ENCODE measurements around the gene GGN.
"Not testable (repeated sequence)": the region's sequence is repeated elsewhere in the genome, so short reads cannot be mapped to it uniquely, and the experiment has no call there.

The GGN gene

GRCh38 chr19:38411041-38411712 lies 23.3 kb upstream of the GGN start:
- H3K9me3 ChIP-seq (ENCODE audit: control insufficient read depth, insufficient read depth, low read depth, low read length): no peaks in the 10 kb centered on the region
- no peak overlapping the region for H3K9ac ChIP-seq (ENCODE audit: low read length)
- H3K4me3 ChIP-seq (ENCODE audit: low read depth, low read length): no peak overlapping the region
- 0 out of 2 replicates have a peak, but pooled peaks cover 5% of the 10 kb centered on the region for H3K36me3 ChIP-seq (ENCODE audit: control insufficient read depth, insufficient read depth, low read length)
- H3K27ac ChIP-seq (ENCODE audit: low read depth, low read length): no peak overlapping the region
- H3K27me3 ChIP-seq (ENCODE audit: control insufficient read depth, insufficient read depth, low read length): no peaks in the 10 kb centered on the region
- H3K4me1 ChIP-seq (ENCODE audit: control insufficient read depth, insufficient read depth, low read length): no peaks in the 10 kb centered on the region

DNA sequence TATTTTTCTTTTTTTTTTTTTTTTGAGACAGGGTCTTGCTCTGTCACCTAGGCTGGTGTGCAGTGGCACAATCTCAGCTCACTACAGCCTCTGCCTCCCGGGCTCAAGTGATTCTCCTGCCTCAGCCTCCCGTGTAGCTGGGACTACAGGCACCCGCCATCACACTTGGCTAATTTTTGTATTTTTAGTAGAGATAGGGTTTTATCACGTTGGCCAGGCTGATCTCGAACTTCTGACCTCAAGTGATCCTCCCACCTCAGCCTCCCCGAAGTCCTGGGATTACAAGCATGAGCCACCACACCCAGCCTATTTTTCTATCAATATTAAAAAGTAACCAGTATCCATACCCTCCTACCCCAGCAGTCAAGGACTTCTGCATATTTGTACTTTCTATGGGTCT lies 22.6 kb upstream of the GGN start:
- not testable (repeated sequence) for H3K9ac ChIP-seq (ENCODE audit: low read length); H3K4me1 ChIP-seq (ENCODE audit: control insufficient read depth, insufficient read depth, low read length); H3K4me3 ChIP-seq (ENCODE audit: low read depth, low read length); H3K27me3 ChIP-seq (ENCODE audit: control insufficient read depth, insufficient read depth, low read length); H3K9me3 ChIP-seq (ENCODE audit: control insufficient read depth, insufficient read depth, low read depth, low read length); H3K27ac ChIP-seq (ENCODE audit: low read depth, low read length); H3K36me3 ChIP-seq (ENCODE audit: control insufficient read depth, insufficient read depth, low read length)

- Histone ChIP-seq H3K9me3 (ENCODE audit: control insufficient read depth, insufficient read depth, low read depth, low read length) (no peaks in the 10 kb centered on the region), H3K9ac (ENCODE audit: low read length) (no peak overlapping the region), H3K27ac (ENCODE audit: low read depth, low read length) (no peak overlapping the region), H3K36me3 (ENCODE audit: control insufficient read depth, insufficient read depth, low read length) (0 out of 2 replicates have a peak, but pooled peaks cover 7% of the 10 kb centered on the region), H3K4me1 (ENCODE audit: control insufficient read depth, insufficient read depth, low read length) (no peaks in the 10 kb centered on the region), H3K27me3 (ENCODE audit: control insufficient read depth, insufficient read depth, low read length) (no peaks in the 10 kb centered on the region), H3K4me3 (ENCODE audit: low read depth, low read length) (no peak overlapping the region)
These were observed 21.8 kb upstream of the GGN start for GRCh38 chr19:38409631-38410133.

- H3K27me3 ChIP-seq (ENCODE audit: control insufficient read depth, insufficient read depth, low read length): peaks cover 23% of the 10 kb centered on the region
- no peak overlapping the region for H3K9ac ChIP-seq (ENCODE audit: low read length)
- peaks cover 3% of the 10 kb centered on the region; the same call in 1 of the 2 replicates for H3K4me1 ChIP-seq (ENCODE audit: control insufficient read depth, insufficient read depth, low read length)
- 0 out of 2 replicates have a peak, but pooled peaks cover 7% of the 10 kb centered on the region for H3K36me3 ChIP-seq (ENCODE audit: control insufficient read depth, insufficient read depth, low read length)
- H3K4me3 ChIP-seq (ENCODE audit: low read depth, low read length): no peak overlapping the region
- H3K27ac ChIP-seq (ENCODE audit: low read depth, low read length): no peak overlapping the region
- no peaks in the 10 kb centered on the region for H3K9me3 ChIP-seq (ENCODE audit: control insufficient read depth, insufficient read depth, low read depth, low read length)
These were observed 17.4 kb upstream of the GGN start for GRCh38 chr19:38405276-38405675.

- Histone ChIP-seq H3K4me3 (ENCODE audit: low read depth, low read length) (no peak overlapping the region), H3K9ac (ENCODE audit: low read length) (no peak overlapping the region), H3K27me3 (ENCODE audit: control insufficient read depth, insufficient read depth, low read length) (peaks cover 26% of the 10 kb centered on the region), H3K4me1 (ENCODE audit: control insufficient read depth, insufficient read depth, low read length) (peaks cover 3% of the 10 kb centered on the region; the same call in 1 of the 2 replicates), H3K27ac (ENCODE audit: low read depth, low read length) (no peak overlapping the region), H3K9me3 (ENCODE audit: control insufficient read depth, insufficient read depth, low read depth, low read length) (no peaks in the 10 kb centered on the region), H3K36me3 (ENCODE audit: control insufficient read depth, insufficient read depth, low read length) (0 out of 2 replicates have a peak, but pooled peaks cover 7% of the 10 kb centered on the region)
These were observed 17.0 kb upstream of the GGN start for GRCh38 chr19:38404858-38405257.

DNA sequence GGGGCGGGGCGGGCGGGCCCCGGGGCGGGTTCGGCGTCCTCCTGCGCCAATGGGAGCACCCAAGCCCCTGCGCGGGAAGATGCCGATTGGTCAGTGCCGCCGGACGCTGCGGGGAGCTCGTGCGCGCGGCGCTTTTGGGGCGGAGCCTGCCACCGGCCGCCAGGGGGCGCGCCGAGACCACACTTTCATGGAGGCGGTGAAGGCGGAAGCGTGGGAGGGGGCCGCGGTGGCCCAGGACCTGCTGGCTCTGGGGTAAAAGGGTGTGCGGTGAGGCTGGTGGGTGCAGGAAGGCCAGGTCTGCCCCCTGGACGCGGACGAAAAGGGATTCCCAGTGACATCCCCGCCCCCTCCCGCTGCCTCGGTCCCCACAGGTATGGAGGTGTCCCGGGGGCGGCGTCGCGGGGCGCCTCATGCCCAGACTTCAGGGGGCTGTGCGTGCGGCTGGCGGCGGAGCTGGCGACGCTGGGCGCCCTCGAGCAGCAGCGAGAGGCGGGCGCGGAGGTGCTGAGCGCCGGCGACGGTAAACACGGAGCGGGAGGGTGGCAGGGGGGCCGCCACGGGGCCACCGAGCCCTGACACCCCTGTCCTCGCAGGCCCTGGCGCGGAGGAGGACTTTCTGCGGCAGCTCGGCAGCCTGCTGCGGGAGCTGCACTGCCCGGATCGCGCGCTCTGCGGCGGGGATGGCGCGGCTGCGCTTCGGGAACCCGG lies 15.3 kb upstream of the GGN start, which contains the start of gene FAM98C:
FAM98C (plus strand) TSS at position 127 of the 708 bp plus-strand sequence; CDS start at position 188, 61 bp downstream.
- peak within 1 kb of the TSS; percentile 93 for H3K4me3 ChIP-seq (ENCODE audit: low read depth, low read length)
- H3K27ac ChIP-seq (ENCODE audit: low read depth, low read length): no peak within 1 kb of the TSS; the same call in 1 of the 2 replicates
- peak within 1 kb of the TSS; percentile 60 for H3K9ac ChIP-seq (ENCODE audit: low read length)
- H3K9me3 ChIP-seq (ENCODE audit: control insufficient read depth, insufficient read depth, low read depth, low read length): no peaks in the 10 kb centered on the region
- 0 out of 2 replicates have a peak, but pooled peaks cover 7% of the 10 kb centered on the region for H3K36me3 ChIP-seq (ENCODE audit: control insufficient read depth, insufficient read depth, low read length)
- H3K4me1 ChIP-seq (ENCODE audit: control insufficient read depth, insufficient read depth, low read length): peaks cover 3% of the 10 kb centered on the region; the same call in 1 of the 2 replicates
- peaks cover 44% of the 10 kb centered on the region for H3K27me3 ChIP-seq (ENCODE audit: control insufficient read depth, insufficient read depth, low read length)

GRCh38 chr19:38402623-38402966 lies 14.8 kb upstream of the GGN start:
- no peaks in the 10 kb centered on the region for H3K9me3 ChIP-seq (ENCODE audit: control insufficient read depth, insufficient read depth, low read depth, low read length)
- H3K36me3 ChIP-seq (ENCODE audit: control insufficient read depth, insufficient read depth, low read length): 0 out of 2 replicates have a peak, but pooled peaks cover 7% of the 10 kb centered on the region
- peak overlapping the region; percentile 47 for H3K4me3 ChIP-seq (ENCODE audit: low read depth, low read length)
- H3K27ac ChIP-seq (ENCODE audit: low read depth, low read length): no peak overlapping the region
- peaks cover 49% of the 10 kb centered on the region for H3K27me3 ChIP-seq (ENCODE audit: control insufficient read depth, insufficient read depth, low read length)
- H3K4me1 ChIP-seq (ENCODE audit: control insufficient read depth, insufficient read depth, low read length): peaks cover 3% of the 10 kb centered on the region; the same call in 1 of the 2 replicates
- no peak overlapping the region for H3K9ac ChIP-seq (ENCODE audit: low read length)

- no peak overlapping the region for H3K4me3 ChIP-seq (ENCODE audit: low read depth, low read length)
- peaks cover 64% of the 10 kb centered on the region for H3K27me3 ChIP-seq (ENCODE audit: control insufficient read depth, insufficient read depth, low read length)
- no peak overlapping the region for H3K27ac ChIP-seq (ENCODE audit: low read depth, low read length)
- H3K9ac ChIP-seq (ENCODE audit: low read length): no peak overlapping the region
- peaks cover 3% of the 10 kb centered on the region; the same call in 1 of the 2 replicates for H3K4me1 ChIP-seq (ENCODE audit: control insufficient read depth, insufficient read depth, low read length)
- H3K9me3 ChIP-seq (ENCODE audit: control insufficient read depth, insufficient read depth, low read depth, low read length): no peaks in the 10 kb centered on the region
- H3K36me3 ChIP-seq (ENCODE audit: control insufficient read depth, insufficient read depth, low read length): 0 out of 2 replicates have a peak, but pooled peaks cover 2% of the 10 kb centered on the region
These were observed 13.3 kb upstream of the GGN start for GRCh38 chr19:38401148-38401547.

GRCh38 chr19:38400361-38400760 lies 12.5 kb upstream of the GGN start:
- no peak overlapping the region for H3K9ac ChIP-seq (ENCODE audit: low read length)
- peaks cover 3% of the 10 kb centered on the region; the same call in 1 of the 2 replicates for H3K4me1 ChIP-seq (ENCODE audit: control insufficient read depth, insufficient read depth, low read length)
- H3K4me3 ChIP-seq (ENCODE audit: low read depth, low read length): no peak overlapping the region
- H3K36me3 ChIP-seq (ENCODE audit: control insufficient read depth, insufficient read depth, low read length): 0 out of 2 replicates have a peak, but pooled peaks cover 2% of the 10 kb centered on the region
- peaks cover 71% of the 10 kb centered on the region for H3K27me3 ChIP-seq (ENCODE audit: control insufficient read depth, insufficient read depth, low read length)
- no peak overlapping the region for H3K27ac ChIP-seq (ENCODE audit: low read depth, low read length)
- no peaks in the 10 kb centered on the region for H3K9me3 ChIP-seq (ENCODE audit: control insufficient read depth, insufficient read depth, low read depth, low read length)

DNA sequence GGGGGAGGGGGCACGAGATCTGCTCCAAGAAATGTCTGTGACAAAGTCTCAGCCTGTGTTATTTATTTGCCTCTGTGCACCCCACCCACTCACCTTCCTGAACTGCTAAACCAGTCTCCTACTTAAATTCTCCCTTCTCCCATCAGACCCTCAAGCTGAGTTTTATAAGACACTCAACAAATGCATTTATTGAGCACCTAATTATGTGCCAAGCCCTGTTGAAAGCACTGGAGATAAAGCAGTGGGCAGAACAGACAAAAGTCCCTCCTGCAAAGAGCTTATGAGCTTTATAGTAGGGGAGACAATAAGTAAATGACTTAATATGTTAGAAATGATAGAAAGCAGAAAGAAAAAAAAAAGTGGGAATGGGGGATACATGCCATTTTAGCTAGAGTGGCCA lies 11.7 kb upstream of the GGN start:
- no peak overlapping the region for H3K27ac ChIP-seq (ENCODE audit: low read depth, low read length)

DNA sequence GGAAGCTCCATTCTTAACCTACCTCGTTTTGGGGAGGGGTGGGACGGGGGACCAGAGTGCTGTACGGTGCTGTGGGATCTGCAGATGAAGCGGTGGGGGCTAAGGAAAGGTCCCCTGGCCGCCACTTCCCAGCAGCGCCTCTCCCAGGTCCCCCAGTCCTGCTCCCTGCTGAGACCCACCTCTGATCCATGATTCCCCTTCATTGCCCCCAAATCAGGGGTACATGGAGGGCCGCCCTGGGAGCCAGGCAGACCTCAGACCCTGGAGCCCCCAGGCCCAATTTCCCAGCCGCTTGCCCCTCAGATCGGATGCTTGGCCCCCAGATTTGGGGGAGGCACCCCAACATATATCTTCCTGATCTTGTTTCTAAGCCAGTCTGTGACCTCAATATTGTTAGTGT lies 11.2 kb upstream of the GGN start:
- H3K27me3 ChIP-seq (ENCODE audit: control insufficient read depth, insufficient read depth, low read length): peaks cover 79% of the 10 kb centered on the region

More for the DNA sequence above, 11.7 kb upstream of the GGN start:
- Histone ChIP-seq H3K9me3 (ENCODE audit: control insufficient read depth, insufficient read depth, low read depth, low read length) (no peaks in the 10 kb centered on the region), H3K4me3 (ENCODE audit: low read depth, low read length) (no peak overlapping the region), H3K4me1 (ENCODE audit: control insufficient read depth, insufficient read depth, low read length) (peaks cover 9% of the 10 kb centered on the region; the same call in 1 of the 2 replicates), H3K36me3 (ENCODE audit: control insufficient read depth, insufficient read depth, low read length) (no peaks in the 10 kb centered on the region), H3K9ac (ENCODE audit: low read length) (no peak overlapping the region), H3K27me3 (ENCODE audit: control insufficient read depth, insufficient read depth, low read length) (peaks cover 79% of the 10 kb centered on the region)

More for the DNA sequence above, 11.2 kb upstream of the GGN start:
- Histone ChIP-seq H3K9ac (ENCODE audit: low read length) (no peak overlapping the region), H3K4me3 (ENCODE audit: low read depth, low read length) (no peak overlapping the region), H3K36me3 (ENCODE audit: control insufficient read depth, insufficient read depth, low read length) (no peaks in the 10 kb centered on the region), H3K27ac (ENCODE audit: low read depth, low read length) (no peak overlapping the region), H3K4me1 (ENCODE audit: control insufficient read depth, insufficient read depth, low read length) (peaks cover 12% of the 10 kb centered on the region), H3K9me3 (ENCODE audit: control insufficient read depth, insufficient read depth, low read depth, low read length) (no peaks in the 10 kb centered on the region)
